Stimulated activated CD4-positive, alpha-beta T cell treated with anti-CD3 and anti-CD28 coated beads, TNF-alpha, amount 100 ng/mL, for 24 hours (primary cell): ENCODE measurements around the gene RNF152.

Source experiments
- DNase-seq, 3 experiments: peaks; one replicate each; pipeline ENCODE4 v3.0.0-alpha.2; 2020; ENCODE audit warnings: low read depth in 3 of 3

RNF152 gene

GRCh38 chr18:61892683-61893308, at the start of gene RNF152:
Gene RNF152, minus strand, starts transcription at chr18:61893007. Its CDS starts 76,544 bp downstream, at chr18:61816463.
- no peak for DNase-seq

- no peak for DNase-seq
These were observed 49.2 kb upstream of the RNF152 start for GRCh38 chr18:61941948-61942471.

- no peak for DNase-seq
These were observed 46.4 kb upstream of the RNF152 start for GRCh38 chr18:61939046-61939674.

GRCh38 chr18:61935362-61935761, 42.6 kb upstream of the RNF152 start:
- DNase-seq, result no peak

- no peak for DNase-seq
These were observed 39.0 kb upstream of the RNF152 start for GRCh38 chr18:61931654-61932379.

GRCh38 chr18:61929881-61930640, 37.3 kb upstream of the RNF152 start:
- DNase-seq, result no peak

GRCh38 chr18:61926532-61926931, 33.7 kb upstream of the RNF152 start:
- DNase-seq, result peak in 2 of 3 experiments; percentile 26 to 43

DNA sequence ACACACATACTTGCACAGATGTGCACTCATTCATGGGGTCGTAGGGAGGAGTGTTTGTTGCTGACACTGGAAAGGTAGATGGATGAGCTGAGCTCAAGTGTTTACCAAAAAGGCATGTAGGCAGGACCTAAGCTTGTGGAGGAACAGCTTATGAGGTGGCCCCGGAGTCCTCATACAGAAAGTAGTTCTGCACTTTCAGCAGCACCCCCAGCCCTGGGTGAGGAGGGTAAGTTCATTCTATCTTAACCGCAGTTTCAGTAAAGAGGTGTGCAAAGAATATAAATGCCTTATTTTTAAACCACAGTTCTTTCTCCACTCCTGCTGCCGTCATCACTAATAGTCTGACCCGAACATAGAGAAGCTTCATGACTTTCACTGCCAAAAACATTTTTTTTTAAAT, 31.7 kb upstream of the RNF152 start:
- no peak for DNase-seq

GRCh38 chr18:61922435-61922834, 29.6 kb upstream of the RNF152 start:
- DNase-seq, result no peak

- DNase-seq, result no peak
These were observed 28.9 kb upstream of the RNF152 start for GRCh38 chr18:61921621-61922235.

GRCh38 chr18:61917818-61918217, 25.0 kb upstream of the RNF152 start:
- no peak for DNase-seq

DNA sequence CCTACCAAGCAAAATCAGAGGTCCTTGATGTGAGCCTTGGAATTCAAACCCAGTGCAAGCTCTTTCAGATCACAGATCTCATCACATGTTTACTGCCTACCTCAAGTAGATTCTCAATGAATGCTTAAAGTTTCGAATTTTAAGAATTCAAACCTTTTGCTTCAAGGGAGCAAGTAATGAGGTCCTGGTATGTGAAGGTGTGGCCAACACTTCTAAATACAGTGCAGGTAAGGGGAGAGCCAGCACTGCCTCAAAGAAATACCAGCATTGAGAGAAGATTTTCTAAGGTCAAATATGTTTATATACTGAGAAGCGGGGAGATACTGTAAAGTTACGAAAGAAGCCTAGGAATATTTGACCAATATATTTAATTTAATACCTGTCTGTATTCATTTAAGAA, 19.7 kb upstream of the RNF152 start:
- DNase-seq, result no peak

DNA sequence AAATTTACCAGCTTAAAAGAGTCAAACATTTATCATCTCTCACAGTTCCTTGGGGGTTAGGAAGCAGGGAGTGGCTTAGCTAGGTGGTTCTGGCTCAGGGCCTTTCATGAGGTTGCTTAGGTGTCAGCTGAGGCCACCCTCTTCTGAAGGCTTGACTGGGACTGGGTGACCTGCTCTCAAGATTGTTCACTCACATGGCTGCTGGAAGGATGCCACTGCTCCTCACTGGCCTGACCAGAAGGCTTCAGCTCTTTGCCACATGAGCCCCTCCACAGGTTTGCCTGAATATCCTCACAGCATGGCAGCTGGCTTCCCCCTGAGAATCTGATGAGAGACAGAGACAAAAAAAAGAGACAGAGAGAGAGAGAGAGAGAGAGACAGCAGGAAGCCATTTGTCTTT, 17.3 kb upstream of the RNF152 start:
- no peak for DNase-seq

DNA sequence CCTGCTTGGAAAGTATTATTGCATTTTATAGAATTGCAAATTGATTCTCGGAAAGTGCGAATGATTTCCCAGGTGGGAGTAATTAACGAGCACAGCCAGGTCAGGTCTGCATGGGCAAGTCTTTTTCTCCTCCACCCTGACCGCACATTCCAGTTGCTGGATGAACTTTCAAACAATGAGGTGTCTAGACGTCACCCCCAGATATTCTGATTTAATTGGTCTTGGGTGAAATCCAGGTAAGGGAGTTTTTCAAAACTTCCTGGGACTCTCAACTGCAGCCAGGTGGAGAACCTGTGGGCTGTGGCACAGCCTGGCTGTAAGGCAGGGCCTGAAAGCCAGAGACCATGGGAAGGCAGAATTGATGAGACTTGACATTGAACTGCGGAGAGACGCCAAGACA, 15.9 kb upstream of the RNF152 start:
- DNase-seq, result no peak

- peak in 1 of 3 experiments; percentile 21 for DNase-seq
These were observed 8.6 kb upstream of the RNF152 start for GRCh38 chr18:61901323-61901986.

DNA sequence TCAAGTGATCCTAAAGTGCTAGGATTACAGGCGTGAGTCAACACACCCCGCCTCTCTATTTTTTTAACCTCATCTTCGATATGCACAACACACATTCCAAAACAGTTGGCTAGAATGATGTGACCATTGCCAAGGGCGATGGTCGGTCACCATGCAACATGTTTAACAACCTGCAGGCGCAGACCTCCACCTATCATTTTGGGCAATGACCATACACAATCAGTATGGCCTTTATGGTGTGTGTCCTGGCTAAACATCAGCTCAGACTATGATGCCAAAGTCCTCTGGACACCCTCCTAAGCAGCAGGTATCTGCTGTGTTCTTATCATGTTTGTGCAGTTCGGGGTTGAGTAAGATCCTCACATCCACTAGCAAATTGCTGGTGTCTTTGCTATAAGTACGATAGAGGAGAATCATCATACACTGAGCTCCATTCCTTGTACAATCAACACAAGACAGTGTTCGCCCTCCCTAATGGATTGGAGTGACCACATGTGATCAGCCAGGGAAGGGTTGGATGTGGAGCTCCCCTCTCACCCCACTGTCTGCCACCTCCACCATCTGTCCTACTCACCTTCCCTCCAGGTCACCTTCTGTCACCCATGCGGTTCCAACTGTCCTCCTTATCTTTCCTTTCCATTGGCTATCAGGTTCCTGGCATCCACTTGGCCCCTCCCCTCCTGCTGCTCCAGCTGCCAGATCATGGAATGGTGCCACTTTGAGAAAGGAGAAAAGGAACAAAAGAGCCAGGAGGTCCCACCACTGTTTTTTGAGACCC, 7.9 kb upstream of the RNF152 start:
- DNase-seq, result no peak

DNA sequence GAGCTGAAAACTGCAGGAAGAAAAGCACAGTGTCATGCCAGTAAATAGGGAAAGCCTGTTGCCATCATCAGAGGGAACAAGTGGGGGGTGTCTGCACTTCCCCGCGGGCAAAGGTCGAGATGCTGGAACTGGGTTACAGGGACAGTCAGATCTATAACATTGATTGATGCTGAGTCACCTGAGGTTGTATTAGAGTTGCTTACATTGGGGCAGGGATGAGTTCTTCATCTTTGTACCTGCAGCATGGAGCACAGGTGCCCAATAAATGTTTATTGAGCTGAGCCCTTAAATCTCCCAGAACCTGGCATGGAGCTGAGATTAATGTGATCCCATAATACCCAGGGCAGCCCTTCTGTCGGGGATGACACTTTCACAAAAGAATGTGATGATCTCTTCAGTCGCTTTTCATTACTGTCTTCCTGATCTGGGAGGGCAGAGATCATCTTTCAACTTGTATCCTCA, 5.9 kb upstream of the RNF152 start:
- DNase-seq, result no peak

GRCh38 chr18:61896757-61897156, 4.0 kb upstream of the RNF152 start:
- DNase-seq, result no peak

DNA sequence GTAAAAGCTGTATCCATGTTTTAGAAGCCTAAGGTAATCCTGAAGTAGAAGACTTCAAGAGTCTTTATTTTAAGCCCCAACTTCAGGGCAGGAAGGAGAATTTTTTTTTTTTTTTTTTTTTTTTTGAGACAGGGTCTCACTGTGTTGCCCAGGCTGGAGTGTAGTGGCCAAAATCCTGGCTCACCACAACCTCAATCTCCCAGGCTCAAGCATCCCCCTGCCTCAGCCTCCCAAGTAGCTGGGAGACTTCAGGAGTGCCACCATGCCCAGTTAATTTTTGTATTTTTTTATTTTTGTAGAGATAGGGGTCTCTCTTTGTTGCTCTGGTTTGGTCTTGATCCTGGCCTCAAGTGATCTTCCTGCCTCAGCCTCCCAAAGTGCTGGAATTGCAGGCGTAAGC, 3.3 kb upstream of the RNF152 start:
- DNase-seq, result no peak
